ENCODE data around the gene LRTM1.

DNA sequence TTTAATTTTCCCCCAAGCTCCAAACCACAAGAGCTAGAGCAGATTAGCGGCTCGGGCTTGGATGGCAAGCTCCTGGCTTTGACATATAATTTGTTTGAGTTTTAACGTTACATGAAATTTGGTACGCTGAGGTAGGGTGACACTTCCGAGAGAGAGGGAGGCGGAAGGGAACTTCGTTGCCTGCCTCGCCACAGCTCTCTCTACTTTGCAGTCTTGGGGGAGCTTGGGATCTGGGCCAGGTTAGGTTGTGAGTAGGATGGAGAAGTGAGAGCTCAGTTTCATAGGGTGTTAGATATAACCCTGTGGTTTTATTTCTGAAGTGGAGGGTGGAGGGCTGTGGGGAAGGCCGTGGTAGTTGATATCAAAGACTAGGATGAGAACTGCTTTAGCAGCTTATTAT is 39.7 kb downstream of the LRTM1 start:
- TF ChIP-seq, protein P1, sequence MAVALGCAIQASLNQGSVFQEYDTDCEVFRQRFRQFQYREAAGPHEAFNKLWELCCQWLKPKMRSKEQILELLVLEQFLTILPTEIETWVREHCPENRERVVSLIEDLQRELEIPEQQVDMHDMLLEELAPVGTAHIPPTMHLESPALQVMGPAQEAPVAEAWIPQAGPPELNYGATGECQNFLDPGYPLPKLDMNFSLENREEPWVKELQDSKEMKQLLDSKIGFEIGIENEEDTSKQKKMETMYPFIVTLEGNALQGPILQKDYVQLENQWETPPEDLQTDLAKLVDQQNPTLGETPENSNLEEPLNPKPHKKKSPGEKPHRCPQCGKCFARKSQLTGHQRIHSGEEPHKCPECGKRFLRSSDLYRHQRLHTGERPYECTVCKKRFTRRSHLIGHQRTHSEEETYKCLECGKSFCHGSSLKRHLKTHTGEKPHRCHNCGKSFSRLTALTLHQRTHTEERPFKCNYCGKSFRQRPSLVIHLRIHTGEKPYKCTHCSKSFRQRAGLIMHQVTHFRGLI (tag by site-specific recombination; IDR thresholded peaks at IDR 0.05): no peak
- TF ChIP-seq ZNF274 (IDR thresholded peaks at IDR 0.05; ENCODE audit: low read length) (no peak), ZNF274 (tag by site-specific recombination; IDR thresholded peaks at IDR 0.05; ENCODE audit: borderline replicate concordance) (no peak), ZNF223 (tag by site-specific recombination; IDR thresholded peaks at IDR 0.05) (no peak), ZNF585B (tag by site-specific recombination; IDR thresholded peaks at IDR 0.05) (no peak), ZNF138 (tag by site-specific recombination; IDR thresholded peaks at IDR 0.05; ENCODE audit: borderline replicate concordance) (no peak), SP2 (tag by site-specific recombination; IDR thresholded peaks at IDR 0.05) (no peak), ZNF654 (tag by site-specific recombination; IDR thresholded peaks at IDR 0.05; ENCODE audit: low read depth) (no peak), ZNF521 (tag by site-specific recombination; IDR thresholded peaks at IDR 0.05) (no peak), ZNF350 (tag by site-specific recombination; IDR thresholded peaks at IDR 0.05) (no peak), YY1 (tag by site-specific recombination; IDR thresholded peaks at IDR 0.05) (no peak)
- TF ChIP-seq, protein P2, sequence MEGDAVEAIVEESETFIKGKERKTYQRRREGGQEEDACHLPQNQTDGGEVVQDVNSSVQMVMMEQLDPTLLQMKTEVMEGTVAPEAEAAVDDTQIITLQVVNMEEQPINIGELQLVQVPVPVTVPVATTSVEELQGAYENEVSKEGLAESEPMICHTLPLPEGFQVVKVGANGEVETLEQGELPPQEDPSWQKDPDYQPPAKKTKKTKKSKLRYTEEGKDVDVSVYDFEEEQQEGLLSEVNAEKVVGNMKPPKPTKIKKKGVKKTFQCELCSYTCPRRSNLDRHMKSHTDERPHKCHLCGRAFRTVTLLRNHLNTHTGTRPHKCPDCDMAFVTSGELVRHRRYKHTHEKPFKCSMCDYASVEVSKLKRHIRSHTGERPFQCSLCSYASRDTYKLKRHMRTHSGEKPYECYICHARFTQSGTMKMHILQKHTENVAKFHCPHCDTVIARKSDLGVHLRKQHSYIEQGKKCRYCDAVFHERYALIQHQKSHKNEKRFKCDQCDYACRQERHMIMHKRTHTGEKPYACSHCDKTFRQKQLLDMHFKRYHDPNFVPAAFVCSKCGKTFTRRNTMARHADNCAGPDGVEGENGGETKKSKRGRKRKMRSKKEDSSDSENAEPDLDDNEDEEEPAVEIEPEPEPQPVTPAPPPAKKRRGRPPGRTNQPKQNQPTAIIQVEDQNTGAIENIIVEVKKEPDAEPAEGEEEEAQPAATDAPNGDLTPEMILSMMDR (tag by site-specific recombination; IDR thresholded peaks at IDR 0.05): no peak
